IMR-90 (cell line): ENCODE measurements around the gene CCDC74B.

Experiments
- CEBPB ChIP-seq: IDR thresholded peaks from 2 replicates; pipeline ENCODE4 v1.6.1; 2012; ENCODE audit warnings: low read depth, low read length, improper control_type of control experiment
- CHD1 ChIP-seq: IDR thresholded peaks from 2 replicates; pipeline ENCODE4 v1.6.1; 2012; ENCODE audit warnings: low read depth, low read length, improper control_type of control experiment
- CTCF ChIP-seq: conservative IDR thresholded peaks from 2 replicates; pipeline ENCODE4 v1.5.1; 2012; ENCODE audit warnings: mild to moderate bottlenecking, low read depth, low read length, improper control_type of control experiment
- ELK1 ChIP-seq: fragments of 150-350 bp; IDR thresholded peaks from 2 replicates; pipeline ENCODE4 v1.6.1; 2016; ENCODE audit warnings: low read depth, mild to moderate bottlenecking, low read length, moderate library complexity, borderline replicate concordance
- FOS ChIP-seq: fragments of 150-350 bp; IDR thresholded peaks from 2 replicates; pipeline ENCODE4 v1.6.1; 2016; ENCODE audit warnings: low read depth, low read length
- MAFK ChIP-seq: IDR thresholded peaks from 2 replicates; pipeline ENCODE4 v1.6.1; 2012; ENCODE audit warnings: low read depth, low read length, improper control_type of control experiment
- MXI1 ChIP-seq: IDR thresholded peaks from 2 replicates; pipeline ENCODE4 v1.6.1; 2012; ENCODE audit warnings: low read depth, mild to moderate bottlenecking, low read length, moderate library complexity, borderline replicate concordance
- POLR2A ChIP-seq: IDR thresholded peaks from 2 replicates; pipeline ENCODE4 v1.6.1; 2012; ENCODE audit warnings: mild to moderate bottlenecking, low read depth, low read length
- RAD21 ChIP-seq: IDR thresholded peaks from 2 replicates; pipeline ENCODE4 v1.6.1; 2012; ENCODE audit warnings: low read length, improper control_type of control experiment
- RCOR1 ChIP-seq: IDR thresholded peaks from 2 replicates; pipeline ENCODE4 v1.6.1; 2012; ENCODE audit warnings: mild to moderate bottlenecking, low read length, improper control_type of control experiment; ENCODE audit not compliant: insufficient replicate concordance
- RFX5 ChIP-seq: IDR thresholded peaks from 2 replicates; pipeline ENCODE4 v1.8.0; 2012; ENCODE audit warnings: low read depth, mild to moderate bottlenecking, low read length, moderate library complexity
- SMC3 ChIP-seq: fragments of 150-350 bp; IDR thresholded peaks from 2 replicates; pipeline ENCODE4 v1.6.1; 2016; ENCODE audit warnings: low read depth, mild to moderate bottlenecking, antibody characterized with exemption, low read length, moderate library complexity
- TF ChIP-seq, protein P1 (sequence below): fragments of 150-350 bp; IDR thresholded peaks from 2 replicates; pipeline ENCODE4 v1.6.1; 2017; ENCODE audit warnings: mild to moderate bottlenecking, antibody characterized with exemption, low read length, low read depth

DNA sequence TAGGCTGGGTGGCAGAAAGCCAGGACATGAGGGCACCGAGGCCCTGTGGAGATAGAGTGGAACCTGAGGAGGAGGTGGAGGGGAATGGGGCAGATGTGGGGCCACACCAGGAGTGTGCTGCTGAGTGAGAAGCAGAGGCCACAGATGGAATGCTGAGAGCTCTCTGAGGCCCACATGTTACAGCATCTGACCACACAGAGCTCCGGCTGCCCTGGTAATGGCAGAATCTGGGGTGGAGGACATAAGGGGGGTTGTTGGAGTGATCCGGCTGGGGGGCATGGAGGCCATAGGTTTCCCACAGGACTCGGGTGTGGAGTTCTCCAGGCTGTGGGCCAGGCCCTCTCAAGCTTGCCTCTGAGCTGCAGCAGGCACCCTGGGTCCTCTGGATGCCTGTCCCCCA is 41.0 kb upstream of the CCDC74B start:
- TF ChIP-seq CHD1, result no peak
- TF ChIP-seq RCOR1, result no peak
- no peak for TF ChIP-seq POLR2A
- TF ChIP-seq CTCF, result no peak
- TF ChIP-seq, protein P1, sequence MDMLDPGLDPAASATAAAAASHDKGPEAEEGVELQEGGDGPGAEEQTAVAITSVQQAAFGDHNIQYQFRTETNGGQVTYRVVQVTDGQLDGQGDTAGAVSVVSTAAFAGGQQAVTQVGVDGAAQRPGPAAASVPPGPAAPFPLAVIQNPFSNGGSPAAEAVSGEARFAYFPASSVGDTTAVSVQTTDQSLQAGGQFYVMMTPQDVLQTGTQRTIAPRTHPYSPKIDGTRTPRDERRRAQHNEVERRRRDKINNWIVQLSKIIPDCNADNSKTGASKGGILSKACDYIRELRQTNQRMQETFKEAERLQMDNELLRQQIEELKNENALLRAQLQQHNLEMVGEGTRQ, result no peak
- no peak for TF ChIP-seq SMC3
- TF ChIP-seq MAFK, result no peak
- TF ChIP-seq RFX5, result no peak
- no peak for TF ChIP-seq FOS
- no peak for TF ChIP-seq RAD21
- TF ChIP-seq CEBPB, result no peak
- no peak for TF ChIP-seq ELK1
- TF ChIP-seq MXI1, result no peak
